SK-N-SH treated with all-trans-retinoic acid at 6 μM for 48 hours (cell line): ENCODE data around the gene MPP1.
"Not testable (repeated sequence)": the region's sequence is repeated elsewhere in the genome, so short reads cannot be mapped to it uniquely, and the experiment has no call there.

Experiments
- ATAC-seq: fragments of 200-7000 bp; cut with Tn5 transposase; 3 replicates; pipeline ENCODE4 v1.9.1; 2020; ENCODE audit warnings: mild to moderate bottlenecking, moderate library complexity
- BACH2 ChIP-seq: fragments of 250-450 bp; sonication (Bioruptor Pico); IDR thresholded peaks from 2 replicates; pipeline ENCODE4 v1.9.0; 2021; ENCODE audit warnings: mild to moderate bottlenecking, borderline replicate concordance
- ESRRG ChIP-seq: fragments of 250-450 bp; sonication (Bioruptor Pico); IDR thresholded peaks from 2 replicates; pipeline ENCODE4 v1.6.1; 2021; ENCODE audit warnings: mild to moderate bottlenecking
- GLIS3 ChIP-seq: fragments of 250-450 bp; sonication (Bioruptor Pico); IDR thresholded peaks from 2 replicates; pipeline ENCODE4 v1.5.0; 2020; ENCODE audit warnings: mild to moderate bottlenecking, moderate library complexity
- OSR1 ChIP-seq: fragments of 250-450 bp; sonication (Bioruptor Pico); IDR thresholded peaks from 2 replicates; pipeline ENCODE4 v1.8.0; 2022; ENCODE audit warnings: moderate library complexity, mild to moderate bottlenecking, inconsistent platforms
- PPARA ChIP-seq: fragments of 250-450 bp; sonication (Bioruptor Pico); IDR thresholded peaks from 2 replicates; pipeline ENCODE4 v1.5.0; 2020; ENCODE audit warnings: mild to moderate bottlenecking, borderline replicate concordance
- RARB ChIP-seq: fragments of 250-450 bp; sonication (Bioruptor Pico); IDR thresholded peaks from 2 replicates; pipeline ENCODE4 v1.8.0; 2021; ENCODE audit warnings: mild to moderate bottlenecking, moderate library complexity
- SNAI2 ChIP-seq: fragments of 250-450 bp; sonication (Bioruptor Pico); IDR thresholded peaks from 2 replicates; pipeline ENCODE4 v1.5.0; 2020; ENCODE audit warnings: mild to moderate bottlenecking, moderate library complexity
- TCF4 ChIP-seq: fragments of 250-450 bp; sonication (Bioruptor Pico); IDR thresholded peaks from 2 replicates; pipeline ENCODE4 v1.8.0; 2021; ENCODE audit warnings: mild to moderate bottlenecking, moderate library complexity, borderline replicate concordance
- TOX ChIP-seq: fragments of 250-450 bp; sonication (Bioruptor Pico); IDR thresholded peaks from 2 replicates; pipeline ENCODE4 v1.8.0; 2021; ENCODE audit warnings: mild to moderate bottlenecking, moderate library complexity, borderline replicate concordance
- ZC3H10 ChIP-seq: fragments of 250-450 bp; sonication (Bioruptor Pico); IDR thresholded peaks from 2 replicates; pipeline ENCODE4 v1.5.1; 2021; ENCODE audit warnings: mild to moderate bottlenecking, moderate library complexity
- ZFP30 ChIP-seq: fragments of 450-650 bp; formaldehyde crosslinking; IDR thresholded peaks from 2 replicates; pipeline ENCODE4 v1.5.0; 2022; ENCODE audit warnings: mild to moderate bottlenecking, moderate library complexity
- ZNF565 ChIP-seq: fragments of 450-650 bp; formaldehyde crosslinking; conservative IDR thresholded peaks from 2 replicates; pipeline ENCODE4 v1.5.0; 2020; ENCODE audit warnings: low read depth, mild to moderate bottlenecking, moderate library complexity
- ZNF8 ChIP-seq: fragments of 450-650 bp; formaldehyde crosslinking; IDR thresholded peaks from 2 replicates; pipeline ENCODE4 v1.5.0; 2020; ENCODE audit warnings: mild to moderate bottlenecking, moderate library complexity
- TF ChIP-seq, protein P1 (sequence below): fragments of 250-450 bp; sonication (Bioruptor Pico); IDR thresholded peaks from 2 replicates; pipeline ENCODE4 v1.8.0; 2021; ENCODE audit warnings: low read depth, mild to moderate bottlenecking, moderate library complexity, borderline replicate concordance
- TF ChIP-seq, protein P2 (sequence below): fragments of 250-450 bp; sonication (Bioruptor Pico); IDR thresholded peaks from 2 replicates; pipeline ENCODE4 v1.5.0; 2020; ENCODE audit warnings: mild to moderate bottlenecking, moderate library complexity
- TF ChIP-seq, protein P3 (sequence below): fragments of 250-450 bp; sonication (Bioruptor Pico); IDR thresholded peaks from 2 replicates; pipeline ENCODE4 v1.5.1; 2020; ENCODE audit warnings: low read depth, mild to moderate bottlenecking, moderate library complexity
- TF ChIP-seq, protein P4 (sequence below): fragments of 250-450 bp; sonication (Bioruptor Pico); IDR thresholded peaks from 2 replicates; pipeline ENCODE4 v1.5.1; 2021; ENCODE audit warnings: mild to moderate bottlenecking, moderate library complexity

Gene MPP1

DNA sequence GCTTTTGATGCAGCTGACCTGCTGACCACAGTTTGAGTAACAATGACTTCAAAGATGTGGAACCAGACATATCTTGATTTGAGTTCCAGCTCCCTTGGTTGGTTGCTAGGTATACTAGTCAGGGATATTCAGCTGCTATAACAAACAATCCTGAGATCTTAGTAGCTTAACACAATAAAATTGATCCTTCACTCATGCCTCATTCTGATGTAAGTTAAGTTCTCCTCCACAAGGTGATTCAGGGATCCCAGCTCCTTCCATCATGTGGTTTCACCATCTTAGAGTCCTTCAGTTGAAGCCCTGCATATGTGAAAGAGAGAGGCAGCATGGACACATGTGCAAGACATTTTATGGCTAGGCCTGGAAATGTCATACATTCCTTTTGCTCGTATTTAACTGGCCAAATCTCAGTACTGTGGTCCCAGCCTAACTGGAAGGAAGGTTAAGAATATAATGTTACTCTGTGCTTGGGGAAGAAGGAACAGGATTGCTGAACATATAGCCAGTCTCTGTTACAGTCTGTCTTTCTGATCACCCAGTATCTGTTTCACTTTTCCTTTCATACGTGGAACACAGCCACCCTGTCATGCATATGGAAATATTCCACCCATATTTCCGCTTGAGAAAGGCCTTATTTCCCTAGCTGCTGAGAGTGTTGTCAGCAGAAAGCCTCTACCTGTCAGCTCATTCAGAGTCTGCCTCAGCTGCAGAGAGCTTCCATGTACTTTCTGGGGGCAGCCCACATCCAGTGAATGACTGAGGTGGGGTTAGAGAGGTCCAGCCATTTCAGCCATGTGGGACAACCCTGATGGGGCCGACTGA is 22.1 kb upstream of the MPP1 start:
- no peak for ATAC-seq
- TF ChIP-seq GLIS3 (CRISPR knock-in tag), result no peak
- TF ChIP-seq BACH2 (CRISPR knock-in tag), result no peak
- TF ChIP-seq, protein P1, sequence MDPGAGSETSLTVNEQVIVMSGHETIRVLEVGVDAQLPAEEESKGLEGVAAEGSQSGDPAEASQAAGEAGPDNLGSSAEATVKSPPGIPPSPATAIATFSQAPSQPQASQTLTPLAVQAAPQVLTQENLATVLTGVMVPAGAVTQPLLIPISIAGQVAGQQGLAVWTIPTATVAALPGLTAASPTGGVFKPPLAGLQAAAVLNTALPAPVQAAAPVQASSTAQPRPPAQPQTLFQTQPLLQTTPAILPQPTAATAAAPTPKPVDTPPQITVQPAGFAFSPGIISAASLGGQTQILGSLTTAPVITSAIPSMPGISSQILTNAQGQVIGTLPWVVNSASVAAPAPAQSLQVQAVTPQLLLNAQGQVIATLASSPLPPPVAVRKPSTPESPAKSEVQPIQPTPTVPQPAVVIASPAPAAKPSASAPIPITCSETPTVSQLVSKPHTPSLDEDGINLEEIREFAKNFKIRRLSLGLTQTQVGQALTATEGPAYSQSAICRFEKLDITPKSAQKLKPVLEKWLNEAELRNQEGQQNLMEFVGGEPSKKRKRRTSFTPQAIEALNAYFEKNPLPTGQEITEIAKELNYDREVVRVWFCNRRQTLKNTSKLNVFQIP, result no peak
- no peak for TF ChIP-seq TOX (CRISPR knock-in tag)
- no peak for TF ChIP-seq TCF4
- TF ChIP-seq ZNF565 (CRISPR knock-in tag), result no peak
- TF ChIP-seq RARB (CRISPR knock-in tag), result no peak
- TF ChIP-seq, protein P2, sequence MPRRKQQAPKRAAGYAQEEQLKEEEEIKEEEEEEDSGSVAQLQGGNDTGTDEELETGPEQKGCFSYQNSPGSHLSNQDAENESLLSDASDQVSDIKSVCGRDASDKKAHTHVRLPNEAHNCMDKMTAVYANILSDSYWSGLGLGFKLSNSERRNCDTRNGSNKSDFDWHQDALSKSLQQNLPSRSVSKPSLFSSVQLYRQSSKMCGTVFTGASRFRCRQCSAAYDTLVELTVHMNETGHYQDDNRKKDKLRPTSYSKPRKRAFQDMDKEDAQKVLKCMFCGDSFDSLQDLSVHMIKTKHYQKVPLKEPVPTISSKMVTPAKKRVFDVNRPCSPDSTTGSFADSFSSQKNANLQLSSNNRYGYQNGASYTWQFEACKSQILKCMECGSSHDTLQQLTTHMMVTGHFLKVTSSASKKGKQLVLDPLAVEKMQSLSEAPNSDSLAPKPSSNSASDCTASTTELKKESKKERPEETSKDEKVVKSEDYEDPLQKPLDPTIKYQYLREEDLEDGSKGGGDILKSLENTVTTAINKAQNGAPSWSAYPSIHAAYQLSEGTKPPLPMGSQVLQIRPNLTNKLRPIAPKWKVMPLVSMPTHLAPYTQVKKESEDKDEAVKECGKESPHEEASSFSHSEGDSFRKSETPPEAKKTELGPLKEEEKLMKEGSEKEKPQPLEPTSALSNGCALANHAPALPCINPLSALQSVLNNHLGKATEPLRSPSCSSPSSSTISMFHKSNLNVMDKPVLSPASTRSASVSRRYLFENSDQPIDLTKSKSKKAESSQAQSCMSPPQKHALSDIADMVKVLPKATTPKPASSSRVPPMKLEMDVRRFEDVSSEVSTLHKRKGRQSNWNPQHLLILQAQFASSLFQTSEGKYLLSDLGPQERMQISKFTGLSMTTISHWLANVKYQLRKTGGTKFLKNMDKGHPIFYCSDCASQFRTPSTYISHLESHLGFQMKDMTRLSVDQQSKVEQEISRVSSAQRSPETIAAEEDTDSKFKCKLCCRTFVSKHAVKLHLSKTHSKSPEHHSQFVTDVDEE (CRISPR knock-in tag), result no peak
- TF ChIP-seq ZNF8 (CRISPR knock-in tag), result no peak
- no peak for TF ChIP-seq ZFP30 (CRISPR knock-in tag)
- TF ChIP-seq SNAI2 (CRISPR knock-in tag), result no peak
- TF ChIP-seq, protein P3, sequence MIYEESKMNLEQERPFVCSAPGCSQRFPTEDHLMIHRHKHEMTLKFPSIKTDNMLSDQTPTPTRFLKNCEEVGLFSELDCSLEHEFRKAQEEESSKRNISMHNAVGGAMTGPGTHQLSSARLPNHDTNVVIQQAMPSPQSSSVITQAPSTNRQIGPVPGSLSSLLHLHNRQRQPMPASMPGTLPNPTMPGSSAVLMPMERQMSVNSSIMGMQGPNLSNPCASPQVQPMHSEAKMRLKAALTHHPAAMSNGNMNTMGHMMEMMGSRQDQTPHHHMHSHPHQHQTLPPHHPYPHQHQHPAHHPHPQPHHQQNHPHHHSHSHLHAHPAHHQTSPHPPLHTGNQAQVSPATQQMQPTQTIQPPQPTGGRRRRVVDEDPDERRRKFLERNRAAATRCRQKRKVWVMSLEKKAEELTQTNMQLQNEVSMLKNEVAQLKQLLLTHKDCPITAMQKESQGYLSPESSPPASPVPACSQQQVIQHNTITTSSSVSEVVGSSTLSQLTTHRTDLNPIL (CRISPR knock-in tag), result no peak

DNA sequence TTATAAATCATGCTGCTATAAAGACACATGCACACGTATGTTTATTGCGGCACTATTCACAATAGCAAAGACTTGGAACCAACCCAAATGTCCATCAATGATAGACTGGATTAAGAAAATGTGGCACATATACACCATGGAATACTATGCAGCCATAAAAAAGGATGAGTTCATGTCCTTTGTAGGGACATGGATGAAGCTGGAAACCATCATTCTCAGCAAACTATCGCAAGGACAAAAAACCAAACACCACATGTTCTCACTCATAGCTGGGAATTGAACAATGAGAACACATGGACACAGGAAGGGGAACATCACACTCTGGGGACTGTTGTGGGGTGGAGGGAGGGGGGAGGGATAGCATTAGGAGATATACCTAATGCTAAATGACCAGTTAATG is 20.3 kb upstream of the MPP1 start:
- ATAC-seq, result not testable (repeated sequence)

DNA sequence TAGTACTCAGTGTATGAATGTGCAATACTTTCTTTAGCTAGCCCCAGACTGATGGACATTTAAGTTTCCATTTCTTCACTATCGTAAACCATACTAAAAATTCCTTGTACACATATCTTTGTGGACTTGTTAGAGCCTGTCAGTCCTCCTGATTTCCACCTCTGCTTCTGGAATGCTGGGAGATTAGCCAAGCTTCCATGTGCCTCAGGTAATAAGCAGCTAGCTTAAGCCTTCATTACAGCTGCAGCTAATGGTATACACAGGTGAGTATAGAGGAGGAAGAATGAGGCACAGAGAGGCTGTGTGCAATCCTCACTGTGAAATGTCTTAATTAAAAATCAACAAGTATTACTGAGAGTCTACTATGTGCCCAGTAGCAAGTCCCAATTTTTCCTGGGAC is 19.4 kb upstream of the MPP1 start:
- no peak for ATAC-seq
- TF ChIP-seq TCF4 (no peak), TOX (CRISPR knock-in tag) (no peak), PPARA (CRISPR knock-in tag) (no peak), GLIS3 (CRISPR knock-in tag) (no peak), BACH2 (CRISPR knock-in tag) (no peak), ZNF8 (CRISPR knock-in tag) (no peak), ESRRG (CRISPR knock-in tag) (no peak), OSR1 (CRISPR knock-in tag) (no peak), ZNF565 (CRISPR knock-in tag) (no peak), ZC3H10 (CRISPR knock-in tag) (no peak)
- TF ChIP-seq, protein P2 (CRISPR knock-in tag), result no peak
- TF ChIP-seq, protein P4, sequence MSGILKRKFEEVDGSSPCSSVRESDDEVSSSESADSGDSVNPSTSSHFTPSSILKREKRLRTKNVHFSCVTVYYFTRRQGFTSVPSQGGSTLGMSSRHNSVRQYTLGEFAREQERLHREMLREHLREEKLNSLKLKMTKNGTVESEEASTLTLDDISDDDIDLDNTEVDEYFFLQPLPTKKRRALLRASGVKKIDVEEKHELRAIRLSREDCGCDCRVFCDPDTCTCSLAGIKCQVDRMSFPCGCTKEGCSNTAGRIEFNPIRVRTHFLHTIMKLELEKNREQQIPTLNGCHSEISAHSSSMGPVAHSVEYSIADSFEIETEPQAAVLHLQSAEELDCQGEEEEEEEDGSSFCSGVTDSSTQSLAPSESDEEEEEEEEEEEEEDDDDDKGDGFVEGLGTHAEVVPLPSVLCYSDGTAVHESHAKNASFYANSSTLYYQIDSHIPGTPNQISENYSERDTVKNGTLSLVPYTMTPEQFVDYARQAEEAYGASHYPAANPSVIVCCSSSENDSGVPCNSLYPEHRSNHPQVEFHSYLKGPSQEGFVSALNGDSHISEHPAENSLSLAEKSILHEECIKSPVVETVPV (CRISPR knock-in tag), result no peak
